Hematopoietic multipotent progenitor cell treated with erythropoietin and hydrocortisone succinate and interleukin-3 and kit ligand, for 4 days (in vitro differentiated cells): ENCODE results near the gene LNX2.

Experiments used
- DNase-seq: peaks from one replicate; pipeline ENCODE4 v3.0.0-alpha.2; 2015

The LNX2 gene

DNA sequence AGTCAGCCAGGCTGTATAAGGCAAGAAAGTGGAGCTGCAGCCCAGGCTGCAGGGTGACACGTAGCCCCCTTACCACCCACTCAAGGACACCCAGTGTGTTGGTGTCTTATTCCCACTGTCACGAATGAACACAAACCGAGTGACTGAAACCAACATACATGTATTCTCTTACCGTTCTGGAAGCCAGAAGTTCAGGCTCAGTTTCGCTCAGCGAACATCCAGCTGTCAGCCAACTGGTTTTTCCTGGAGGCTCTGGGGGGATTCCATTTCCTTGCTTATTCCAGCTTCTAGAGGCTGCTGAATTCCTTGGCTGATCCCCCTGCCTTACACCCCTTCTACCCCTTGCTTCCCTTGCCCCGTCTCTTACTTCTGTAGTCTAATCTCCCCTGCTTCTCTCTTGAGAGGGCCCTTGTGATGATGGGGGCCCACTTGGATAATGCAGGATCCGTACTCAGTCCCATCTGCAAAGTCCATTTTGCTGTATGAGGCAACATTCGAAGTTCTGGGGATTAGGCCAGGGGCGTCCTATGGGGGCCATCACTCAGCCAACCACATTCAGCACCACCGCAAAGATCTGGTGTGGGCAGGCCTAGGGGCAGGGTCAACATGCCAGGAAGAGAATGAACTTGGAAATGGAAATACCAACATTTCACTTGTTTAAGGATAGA lies 122.6 kb downstream of the LNX2 start:
- DNase-seq = no peak

DNA sequence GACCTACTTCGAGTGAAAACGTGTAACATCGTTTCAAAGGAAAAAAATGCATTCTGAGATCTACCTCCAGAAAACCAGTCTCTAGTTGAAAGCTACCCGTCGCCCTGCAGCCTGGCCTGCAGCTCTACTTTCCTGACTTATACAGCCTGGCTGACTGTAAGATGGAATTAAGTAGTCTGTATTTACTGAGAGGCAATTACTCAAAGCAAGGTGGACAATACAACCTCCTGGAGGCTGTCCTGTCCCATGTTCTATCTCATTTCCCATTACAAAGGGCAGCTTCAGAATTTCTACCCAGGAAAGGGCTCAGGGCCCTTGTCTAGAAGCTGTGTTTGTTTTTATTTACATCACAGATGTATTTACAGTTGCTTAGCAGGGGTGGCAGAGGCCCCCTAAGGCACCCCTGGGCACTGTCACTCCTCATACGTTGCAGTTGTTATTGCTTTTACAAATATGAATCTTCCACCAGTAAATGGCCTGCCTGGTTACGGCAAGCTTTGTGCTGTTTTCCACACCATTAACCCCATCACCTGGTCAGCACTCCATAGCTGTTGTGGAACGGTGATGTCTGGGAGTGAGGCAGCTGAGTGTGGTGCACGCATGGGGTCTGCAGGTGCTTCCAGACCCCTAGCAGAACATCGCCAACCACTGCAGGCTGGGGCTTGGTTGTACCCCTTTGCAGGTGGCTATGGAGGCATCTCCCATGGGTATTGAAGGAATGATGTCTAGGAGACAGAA lies 123.6 kb downstream of the LNX2 start:
- DNase-seq = no peak

DNA sequence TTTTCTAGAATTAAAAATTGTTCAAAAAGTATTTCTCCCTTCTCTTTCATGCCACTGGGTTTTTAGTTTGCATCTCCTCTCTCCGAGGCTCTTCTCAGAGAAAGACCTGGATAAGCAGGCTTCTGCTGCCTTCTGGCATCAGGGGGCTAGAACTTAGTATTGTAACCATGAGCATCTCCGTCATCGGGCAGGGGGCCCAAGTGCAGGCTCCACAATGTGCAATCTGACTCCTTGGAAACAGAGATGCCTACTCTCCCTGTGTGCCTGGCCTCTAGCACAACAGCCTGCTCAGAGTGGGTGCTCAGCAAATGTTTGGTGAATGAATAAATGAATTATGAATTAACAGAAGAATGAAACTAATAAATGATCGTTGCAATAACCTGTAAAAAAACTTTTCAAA lies 124.3 kb downstream of the LNX2 start:
- DNase-seq = no peak
